HG03064 (cell line): ENCODE measurements around the gene SLC43A2.

ENCODE experiments used
- ATAC-seq: cut with Tn5 transposase; IDR thresholded peaks from one replicate; pipeline ENCODE4 v1.9.1; 2021; ENCODE audit warnings: low read depth; ENCODE audit not compliant: unreplicated experiment

SLC43A2 gene

GRCh38 chr17:1625053-1625452 lies 3.6 kb downstream of the SLC43A2 start:
- ATAC-seq: no peak

GRCh38 chr17:1624650-1625049 lies 4.0 kb downstream of the SLC43A2 start:
- no peak for ATAC-seq

- no peak for ATAC-seq
These were observed 5.5 kb downstream of the SLC43A2 start for GRCh38 chr17:1623057-1623630.

GRCh38 chr17:1621273-1621954 lies 7.2 kb downstream of the SLC43A2 start:
- no peak for ATAC-seq

- ATAC-seq: no peak
These were observed 8.1 kb downstream of the SLC43A2 start for GRCh38 chr17:1620486-1620885.

GRCh38 chr17:1617620-1618174 lies 10.9 kb downstream of the SLC43A2 start:
- no peak for ATAC-seq

- no peak for ATAC-seq
These were observed 12.5 kb downstream of the SLC43A2 start for GRCh38 chr17:1616101-1616500.

GRCh38 chr17:1612400-1612799 lies 16.2 kb downstream of the SLC43A2 start:
- ATAC-seq: no peak

GRCh38 chr17:1611715-1612114 lies 16.9 kb downstream of the SLC43A2 start:
- no peak for ATAC-seq

GRCh38 chr17:1608676-1609075 lies 20.0 kb downstream of the SLC43A2 start:
- ATAC-seq: no peak

- no peak for ATAC-seq
These were observed 20.7 kb downstream of the SLC43A2 start for GRCh38 chr17:1607971-1608320.

GRCh38 chr17:1606352-1606985 lies 22.2 kb downstream of the SLC43A2 start:
- ATAC-seq: no peak

GRCh38 chr17:1605681-1606351 lies 22.8 kb downstream of the SLC43A2 start:
- ATAC-seq: no peak

GRCh38 chr17:1604831-1605528 lies 23.7 kb downstream of the SLC43A2 start:
- ATAC-seq: no peak

- no peak for ATAC-seq
These were observed 27.1 kb downstream of the SLC43A2 start for GRCh38 chr17:1601571-1601970.

GRCh38 chr17:1598399-1599095 lies 30.1 kb downstream of the SLC43A2 start:
- no peak for ATAC-seq

- no peak for ATAC-seq
These were observed 30.7 kb downstream of the SLC43A2 start for GRCh38 chr17:1597861-1598342.

- no peak for ATAC-seq
These were observed 35.1 kb downstream of the SLC43A2 start for GRCh38 chr17:1593630-1593931.

GRCh38 chr17:1592751-1593629 lies 35.6 kb downstream of the SLC43A2 start:
- peak; percentile 79 for ATAC-seq
